DMS53 treated with DMSO at 0.1 percent for 48 hours (cell line): Measurements from ENCODE around the gene CLIP4.
"Not testable (repeated sequence)": the region's sequence is repeated elsewhere in the genome, so short reads cannot be mapped to it uniquely, and the experiment has no call there.

ENCODE experiments used
- DNase-seq: peaks from one replicate; lab custom pipeline; 2025; ENCODE audit not compliant: unreplicated experiment; lab: John Stamatoyannopoulos, UW

Gene CLIP4

DNA sequence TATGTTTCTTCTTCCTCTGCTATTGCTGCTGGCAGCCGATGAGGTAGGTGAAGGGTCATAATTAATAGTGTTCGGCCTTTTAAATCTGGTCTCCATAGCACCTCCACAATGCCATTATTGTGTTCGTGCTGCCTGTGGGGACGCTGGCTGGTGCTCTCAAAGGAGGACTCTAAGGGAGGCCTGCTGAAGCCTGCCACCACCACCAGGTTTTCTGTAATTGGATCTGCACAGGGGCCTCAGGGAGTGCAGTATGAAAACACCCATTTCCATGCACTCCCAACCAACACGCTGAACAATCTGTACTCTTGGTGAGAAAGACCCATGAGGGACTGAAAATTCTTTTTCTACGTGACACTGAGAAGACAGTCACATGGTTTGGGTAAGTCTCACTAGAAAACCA is 17.6 kb upstream of the CLIP4 start:
- no peak for DNase-seq

DNA sequence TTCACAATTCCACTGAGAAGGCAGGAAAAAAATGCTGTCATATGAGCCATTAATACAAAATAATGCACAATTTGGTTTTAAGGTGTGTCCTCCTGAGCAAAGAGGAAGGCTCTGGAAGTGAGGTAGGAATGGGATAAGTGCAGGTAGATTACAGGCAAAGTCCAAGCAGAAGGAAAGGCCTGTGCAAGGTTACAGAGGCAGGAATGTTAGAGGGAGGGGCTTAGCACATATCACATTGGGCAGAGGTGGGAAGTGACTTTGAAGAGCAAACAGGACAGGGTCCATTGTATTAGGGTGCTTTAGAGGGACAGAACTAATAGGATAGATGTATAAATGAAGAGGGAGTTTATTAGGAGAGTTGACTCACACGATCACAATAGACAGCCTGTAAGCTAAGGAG is 14.7 kb upstream of the CLIP4 start:
- DNase-seq, result no peak

DNA sequence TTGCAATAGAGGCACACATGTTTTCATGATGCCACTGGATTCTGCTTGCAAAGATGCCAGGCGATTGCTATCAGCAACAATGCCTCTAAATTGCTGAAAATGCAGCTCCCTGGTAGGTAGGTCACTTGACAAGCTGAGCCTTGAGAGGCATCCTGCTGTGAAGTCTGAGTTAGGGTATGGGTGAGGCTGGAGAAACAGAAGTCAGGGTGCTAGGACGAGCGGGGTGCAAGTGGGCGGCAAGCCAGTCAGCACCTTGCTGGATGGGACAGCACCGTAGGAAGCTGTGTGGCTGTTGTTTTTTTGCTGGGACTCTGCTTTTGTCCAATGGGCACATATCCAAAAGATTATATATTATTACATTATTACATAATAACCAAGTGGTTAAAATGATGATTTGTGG is 10.5 kb upstream of the CLIP4 start:
- no peak for DNase-seq

- DNase-seq, result no peak
Observed at GRCh38 chr2:29105375-29105774, 9.8 kb upstream of the CLIP4 start.

- DNase-seq, result no peak
Observed at GRCh38 chr2:29106256-29106655, 9.0 kb upstream of the CLIP4 start.

- DNase-seq, result no peak
Observed at GRCh38 chr2:29106980-29107388, 8.2 kb upstream of the CLIP4 start.

DNA sequence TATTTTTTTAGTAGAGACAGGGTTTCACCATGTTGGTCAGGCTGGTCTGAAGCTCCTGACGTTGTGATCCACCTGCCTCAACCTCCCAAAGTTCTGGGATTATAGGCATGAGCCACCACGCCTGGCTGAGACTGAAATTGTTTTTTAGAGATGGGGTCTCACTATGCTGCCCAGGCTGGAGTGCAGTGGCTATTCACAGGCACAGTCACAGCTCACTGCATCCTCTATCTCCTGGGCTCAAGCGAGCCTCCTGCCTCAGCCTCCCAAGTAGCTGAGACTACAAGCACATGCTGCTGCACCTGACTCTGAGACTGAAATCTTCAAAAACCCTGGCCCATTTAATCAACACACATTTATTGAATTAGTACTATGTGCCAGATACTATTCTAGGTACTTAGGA is 7.7 kb upstream of the CLIP4 start:
- not testable (repeated sequence) for DNase-seq

DNA sequence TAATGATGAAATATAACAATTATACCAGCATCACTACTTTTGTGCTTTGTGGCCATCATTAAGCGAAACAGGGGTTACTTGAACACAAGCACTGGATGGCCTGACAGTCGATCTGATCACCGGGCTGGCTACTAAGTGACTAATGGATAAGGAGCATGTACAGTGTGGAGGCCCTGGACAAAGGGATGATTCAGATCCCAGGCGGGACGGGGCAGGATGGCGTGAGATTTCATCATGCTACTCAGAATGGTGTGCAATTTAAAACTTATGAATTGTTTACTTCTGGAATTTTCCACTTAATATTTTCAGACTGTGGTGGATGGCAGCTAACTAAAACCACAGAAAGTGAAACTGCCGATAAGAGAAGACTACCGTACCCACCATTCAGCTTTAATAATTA is 7.0 kb upstream of the CLIP4 start:
- DNase-seq, result no peak

GRCh38 chr2:29109246-29109645 is 6.0 kb upstream of the CLIP4 start:
- DNase-seq, result no peak

DNA sequence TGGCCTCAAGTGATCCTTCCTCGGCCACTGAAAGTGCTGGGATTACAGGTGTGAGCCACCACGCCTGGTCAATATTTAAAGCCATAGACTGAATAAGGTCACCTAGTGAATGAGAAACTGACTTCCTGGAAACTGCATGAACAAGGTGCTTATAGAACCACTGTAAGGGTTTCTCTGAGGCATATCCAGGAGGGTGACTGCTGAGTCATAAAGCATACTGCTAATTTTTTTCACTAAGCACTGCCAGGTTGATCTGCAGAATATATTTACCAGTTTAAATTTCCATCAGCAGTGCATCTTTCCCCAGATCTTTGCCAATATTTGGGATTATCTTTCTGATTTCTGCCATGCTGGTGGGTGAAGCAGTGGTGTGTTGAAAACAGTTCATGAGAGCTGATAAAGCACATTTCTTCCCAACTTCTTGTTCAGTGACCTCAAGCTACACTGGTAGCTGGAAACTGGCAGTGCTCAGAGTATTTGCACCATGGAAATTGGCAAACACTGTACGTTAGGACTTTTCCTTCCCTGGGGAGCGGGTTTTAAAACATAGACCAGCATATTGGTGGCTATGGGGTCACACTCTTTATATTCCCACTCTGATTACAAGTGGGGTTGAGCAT is 4.2 kb upstream of the CLIP4 start:
- peak; percentile 77 for DNase-seq

- no peak for DNase-seq
Observed at GRCh38 chr2:29112379-29112778, 2.8 kb upstream of the CLIP4 start.

- no peak for DNase-seq
Observed at GRCh38 chr2:29113027-29113686, 2.1 kb upstream of the CLIP4 start.

DNA sequence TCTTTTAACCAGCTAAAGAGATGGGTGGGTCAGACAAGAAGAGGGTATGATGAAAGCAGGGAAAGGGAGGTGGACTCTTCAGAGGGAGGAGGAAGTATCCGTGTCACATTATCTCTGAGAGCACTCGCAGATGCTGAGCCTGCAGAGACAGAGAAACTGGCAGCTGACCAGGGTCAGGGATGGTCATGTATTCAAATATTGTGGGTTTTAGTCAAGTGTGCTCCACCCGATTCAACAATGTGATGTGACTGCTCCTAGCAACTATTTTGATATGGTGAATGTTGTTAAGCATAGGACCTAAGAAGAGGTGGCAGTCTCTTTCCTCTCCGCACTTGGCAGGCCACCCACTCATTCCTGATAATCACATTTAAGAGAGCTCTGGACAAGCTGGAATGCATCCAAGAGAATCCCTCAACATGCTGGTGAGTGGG is 1.3 kb upstream of the CLIP4 start:
- DNase-seq, result peak; percentile 76

- no peak for DNase-seq
Observed at GRCh38 chr2:29114586-29114945, 649 bp upstream of the CLIP4 start.

DNA sequence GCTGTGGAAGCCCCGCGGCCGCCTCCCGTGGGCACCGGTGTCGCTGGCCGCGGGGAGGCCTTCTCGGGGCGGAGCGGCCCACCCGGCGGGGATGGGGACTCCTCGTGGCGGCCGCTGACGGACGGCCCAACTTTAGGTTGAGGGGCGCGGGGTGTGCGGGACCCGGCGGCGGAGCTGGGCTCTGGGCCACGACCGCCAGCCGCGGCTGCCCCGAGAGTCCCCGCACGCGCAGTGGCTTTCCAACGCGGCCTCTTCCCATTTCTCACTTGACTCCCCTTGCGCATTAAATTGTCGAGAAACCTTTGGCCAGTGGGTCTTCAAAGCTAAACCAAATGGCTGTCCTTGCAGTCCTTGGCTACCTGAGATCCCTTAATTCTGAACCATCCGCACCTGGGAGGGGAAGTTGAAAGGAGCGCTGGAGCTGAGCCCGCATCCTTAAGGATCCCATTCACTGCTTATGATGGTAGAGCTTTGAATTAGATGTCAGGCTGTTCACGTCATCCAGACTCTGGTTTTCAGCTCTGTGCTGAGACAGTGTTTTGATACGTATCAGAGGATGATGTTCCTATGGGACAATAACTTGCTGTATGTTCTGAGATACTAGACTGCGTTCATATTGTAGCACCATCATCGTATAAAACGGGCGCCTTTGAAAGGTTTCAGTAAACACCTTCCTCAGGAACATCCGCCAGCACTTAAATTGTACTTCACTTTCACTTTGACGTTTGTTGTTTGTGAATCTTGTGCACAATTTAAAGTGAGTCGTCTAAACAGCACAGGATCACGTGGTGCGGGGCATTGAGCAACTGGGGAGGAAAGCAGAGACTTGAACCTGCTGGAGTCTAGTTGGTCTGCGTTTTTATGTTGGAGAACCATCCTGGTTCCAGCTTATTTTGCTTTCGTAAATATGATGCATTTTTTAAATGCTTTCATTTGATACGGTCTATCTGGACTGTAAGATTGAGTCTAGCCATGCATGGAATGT is 874 bp downstream of the CLIP4 start:
- peak; percentile 45 for DNase-seq

DNA sequence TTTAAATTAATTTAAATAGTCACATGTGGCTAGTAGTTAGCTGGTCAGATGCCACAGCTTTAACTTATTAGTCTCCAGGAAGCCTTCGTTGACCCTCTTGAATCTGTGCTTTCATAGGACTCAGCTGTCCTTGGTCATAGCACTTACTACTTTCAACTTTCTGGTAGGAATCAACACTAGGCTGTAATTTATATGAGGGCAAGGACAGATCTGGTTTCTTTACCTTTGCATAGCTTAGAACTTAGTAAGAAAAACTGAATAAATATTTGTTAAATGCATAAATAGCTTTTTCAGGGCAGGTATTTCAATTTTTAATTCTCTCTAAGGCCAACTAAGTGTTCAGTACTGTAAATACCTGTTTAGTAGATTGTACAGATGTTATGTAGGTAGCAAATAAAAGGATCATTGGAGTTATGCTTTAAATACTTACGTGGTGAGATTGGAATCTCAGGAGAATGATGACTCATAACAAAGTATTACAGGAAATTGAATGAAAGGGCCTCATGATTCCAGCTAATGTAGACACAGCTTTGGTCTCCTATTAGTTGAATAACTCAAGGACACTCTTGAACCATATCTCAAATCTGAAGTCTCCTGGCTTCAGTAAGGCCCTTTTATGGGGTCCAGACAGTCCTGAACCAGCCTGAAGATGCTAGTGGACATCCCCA is 2.6 kb downstream of the CLIP4 start:
- peak; percentile 68 for DNase-seq

DNA sequence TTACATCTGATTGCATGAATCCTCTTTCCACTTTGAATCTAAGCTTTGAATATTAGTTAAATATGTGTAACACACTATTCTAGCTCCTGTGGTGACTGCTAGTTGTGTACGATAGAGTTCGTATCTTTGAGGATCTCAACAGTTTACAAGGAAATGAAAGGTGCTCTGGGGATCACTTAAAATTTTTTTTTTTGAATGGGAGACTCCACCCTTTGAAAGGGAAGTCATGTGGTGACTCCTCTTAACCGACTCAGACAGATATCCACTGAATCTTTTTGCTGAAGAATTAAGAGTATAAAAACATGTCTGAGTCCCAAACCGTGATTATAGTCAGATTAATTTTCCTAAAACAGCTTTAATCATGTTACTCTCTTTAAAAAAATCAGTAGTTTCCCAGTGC is 4.0 kb downstream of the CLIP4 start:
- no peak for DNase-seq

- DNase-seq, result no peak
Observed at GRCh38 chr2:29120846-29121245, 5.6 kb downstream of the CLIP4 start.

GRCh38 chr2:29123617-29124349 is 8.6 kb downstream of the CLIP4 start:
- DNase-seq, result no peak

DNA sequence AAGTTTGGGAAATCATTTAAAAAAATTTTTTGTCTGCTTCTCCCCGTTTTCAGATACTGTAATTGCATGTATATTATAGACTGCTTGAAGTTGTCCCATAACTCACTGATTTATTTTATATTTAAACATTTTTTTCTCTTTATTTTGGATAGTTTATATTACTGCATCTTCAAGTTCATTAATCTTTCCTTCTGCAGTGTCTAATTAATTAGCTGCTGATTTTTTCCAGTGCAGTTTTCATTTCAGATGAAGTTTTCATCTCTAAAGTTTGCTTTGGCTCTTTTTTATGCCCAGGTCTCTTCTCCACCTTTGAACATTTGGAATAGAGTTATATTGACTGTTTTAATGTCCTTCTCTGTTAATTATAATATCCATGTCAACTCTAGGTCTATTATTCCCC is 9.3 kb downstream of the CLIP4 start:
- no peak for DNase-seq
